T-cell (primary cell): Measurements from ENCODE around the gene EML4. TPM values are rescaled to one million over a fixed set of nuclear protein-coding genes. Genes with fewer than 3 reads are reported as not detected.

Experiments
- ATAC-seq, 4 experiments: fragments of 200-7000 bp in 3 of 4; fragments of 150-1000 bp in 1 of 4; cut with Tn5 transposase; replicated peaks in 1 of 4; 1 replicate in 3 of 4; 2 replicates in 1 of 4; pipeline ENCODE4 v1.10.0; 2021; ENCODE audit warnings: moderate library complexity in 3 of 4, mild to moderate bottlenecking in 2 of 4, moderate number of reproducible peaks in 1 of 4
- CTCF ChIA-PET, 2 donors: fragments of 300-600 bp; sonication (Branson Sonifier 250); formaldehyde crosslinking; loops; one replicate each; lab custom pipeline; 2022; ENCODE audit warnings: antibody characterized with exemption in 2 of 2; lab: Charles Lee
- POLR2A ChIA-PET, 2 donors: fragments of 300-600 bp; sonication (Branson Sonifier 250); formaldehyde crosslinking; loops; one replicate each; lab custom pipeline; 2022; ENCODE audit warnings: antibody characterized with exemption in 2 of 2; lab: Charles Lee
- DNase-seq, 35 experiments: peaks; one replicate each; pipeline versions ENCODE4 v3.0.0 to v3.0.0-alpha.2; 2013 to 2023
- H3K27ac ChIP-seq: one replicate; pipeline ENCODE4 v1.5.1; 2013; ENCODE audit warnings: low read length
- H3K27me3 ChIP-seq, 2 experiments: replicated peaks in 1 of 2; 1 replicate in 1 of 2; 2 replicates in 1 of 2; pipeline versions ENCODE4 v1.6.1 to v1.7.0; 2013; ENCODE audit warnings: low read length in 1 of 2, mixed read lengths in 1 of 2; ENCODE audit not compliant: control insufficient read depth in 2 of 2, insufficient read depth in 2 of 2; ENCODE audit errors: extremely low read depth in 1 of 2
- H3K36me3 ChIP-seq, 2 donors: 1 replicate in 1 of 2; 2 replicates in 1 of 2; pipeline versions ENCODE4 v1.6.1 to v1.7.0; 2013; ENCODE audit warnings: low read length in 1 of 2; ENCODE audit not compliant: control insufficient read depth in 2 of 2, insufficient read depth in 1 of 2; ENCODE audit errors: extremely low read depth in 1 of 2
- H3K4me1 ChIP-seq, 2 experiments: 1 replicate in 1 of 2; 2 replicates in 1 of 2; pipeline versions ENCODE4 v1.6.1 to v1.7.0; 2013; ENCODE audit warnings: low read length in 2 of 2, mixed read lengths in 1 of 2; ENCODE audit not compliant: insufficient read depth in 2 of 2, control insufficient read depth in 1 of 2; ENCODE audit errors: extremely low read depth in 1 of 2
- H3K4me3 ChIP-seq, 2 donors: 1 replicate in 1 of 2; 2 replicates in 1 of 2; pipeline versions ENCODE4 v1.5.1 to v1.7.0; 2013; ENCODE audit warnings: mild to moderate bottlenecking in 2 of 2, low read length in 1 of 2, moderate library complexity in 1 of 2; ENCODE audit not compliant: control insufficient read depth in 1 of 2; ENCODE audit errors: extremely low read depth in 1 of 2
- H3K9me3 ChIP-seq: 2 replicates; pipeline ENCODE4 v1.7.0; 2013
- H3K27ac Mint-ChIP-seq, 2 donors: one replicate each; pipeline ENCODE4 v1.8.0; 2020 to 2021; ENCODE audit warnings: mild to moderate bottlenecking in 2 of 2, mixed read lengths in 2 of 2
- H3K27me3 Mint-ChIP-seq, 2 donors: one replicate each; pipeline ENCODE4 v1.8.0; 2021 to 2022; ENCODE audit warnings: mixed read lengths in 2 of 2
- H3K36me3 Mint-ChIP-seq: one replicate; pipeline ENCODE4 v1.8.0; 2021; ENCODE audit warnings: mixed read lengths
- H3K4me1 Mint-ChIP-seq, 3 donors: one replicate each; pipeline ENCODE4 v1.8.0; 2020 to 2022; ENCODE audit warnings: mixed read lengths in 3 of 3, mild to moderate bottlenecking in 1 of 3
- H3K4me3 Mint-ChIP-seq, 3 donors: one replicate each; pipeline ENCODE4 v1.8.0; 2020 to 2022; ENCODE audit warnings: mild to moderate bottlenecking in 3 of 3, mixed read lengths in 3 of 3, moderate library complexity in 3 of 3
- H3K9me3 Mint-ChIP-seq, 3 donors: one replicate each; pipeline ENCODE4 v1.8.0; 2020 to 2022; ENCODE audit warnings: mixed read lengths in 3 of 3
- WGBS: methylation state at CpG from one replicate; pipeline ENCODE4 v1.1.5; 2013; ENCODE audit warnings: missing lambda C conversion rate; ENCODE audit not compliant: insufficient coverage; 5-methylcytosine and 5-hydroxymethylcytosine counted together
- total RNA-seq, 35 experiments: library from RNA in 6 of 35; stranded (reverse) in 6 of 35; fragments of 120-200 nt in 1 of 35; gene quantifications; one replicate each; pipeline versions ENCODE4 v1.2.1 to v1.2.4 and lab custom pipeline; 2013 to 2026

EML4 gene
- total RNA-seq, 5 donors from 2014 or later (not counting 1 experiment from before 2014, with no cell fraction given) = 101 to 223 (median 123) TPM

- Histone ChIP-seq H3K36me3 (peaks cover 11 to 70% of the 10 kb centered on the region in 2 donors), H3K27me3 (no peaks in the 10 kb centered on the region), H3K9me3 (no peaks in the 10 kb centered on the region), H3K4me1 (peaks cover 0 to 4% of the 10 kb centered on the region in 2 experiments), H3K27ac (no peak overlapping the region), H3K4me3 (no peak overlapping the region)
- H3K27me3 Mint-ChIP-seq = no peaks in the 10 kb centered on the region
- peak overlapping the region; percentile 46 to 79 for H3K27ac Mint-ChIP-seq
- peaks cover 17 to 26% (median 20%) of the 10 kb centered on the region in 3 donors for H3K4me1 Mint-ChIP-seq
- CTCF ChIA-PET = interaction anchor here in 1 of 2 donors (0.6 kb wide), 1 partner anchor 1523 kb away, joined by 4 read pairs; no protein-coding TSS in a partner anchor
- no peak overlapping the region for H3K4me3 Mint-ChIP-seq
- DNase-seq = no peak
- WGBS = 93% methylated on average over 4 of the region's 4 CpGs
- POLR2A ChIA-PET = no interaction called here
- H3K9me3 Mint-ChIP-seq = no peaks in the 10 kb centered on the region
- peaks cover 51% of the 10 kb centered on the region for H3K36me3 Mint-ChIP-seq
- ATAC-seq = no peak
Observed at GRCh38 chr2:42324244-42324643, 155.1 kb downstream of the EML4 start.

- Mint-ChIP-seq H3K9me3 (no peaks in the 10 kb centered on the region), H3K27me3 (no peaks in the 10 kb centered on the region), H3K4me1 (peaks cover 17 to 26% (median 20%) of the 10 kb centered on the region in 3 donors), H3K36me3 (peaks cover 56% of the 10 kb centered on the region), H3K4me3 (no peak overlapping the region), H3K27ac (peak overlapping the region; percentile 53 to 79)
- POLR2A ChIA-PET = no interaction called here
- Histone ChIP-seq H3K27me3 (no peaks in the 10 kb centered on the region), H3K27ac (no peak overlapping the region), H3K36me3 (peaks cover 16 to 71% of the 10 kb centered on the region in 2 donors), H3K4me3 (no peak overlapping the region), H3K4me1 (peaks cover 0 to 4% of the 10 kb centered on the region in 2 experiments), H3K9me3 (no peaks in the 10 kb centered on the region)
- ATAC-seq (no peak), DNase-seq (no peak)
- CTCF ChIA-PET = no interaction called here
- WGBS = 100% methylated on average over 1 of the region's 2 CpGs
Observed at GRCh38 chr2:42324949-42325348, 155.8 kb downstream of the EML4 start.

- POLR2A ChIA-PET = interaction anchor here in 1 of 2 donors (1.0 kb wide), 1 partner anchor 35 kb away, joined by 3 read pairs; no protein-coding TSS in a partner anchor
- DNase-seq = no peak
- H3K27me3 Mint-ChIP-seq = no peaks in the 10 kb centered on the region
- H3K9me3 Mint-ChIP-seq = no peaks in the 10 kb centered on the region
- Histone ChIP-seq H3K4me1 (peaks cover 0 to 4% of the 10 kb centered on the region in 2 experiments), H3K27ac (no peak overlapping the region), H3K27me3 (no peaks in the 10 kb centered on the region), H3K36me3 (peaks cover 19 to 71% of the 10 kb centered on the region in 2 donors), H3K9me3 (no peaks in the 10 kb centered on the region), H3K4me3 (no peak overlapping the region)
- ATAC-seq = no peak
- peaks cover 57% of the 10 kb centered on the region for H3K36me3 Mint-ChIP-seq
- peaks cover 16 to 23% (median 19%) of the 10 kb centered on the region in 3 donors for H3K4me1 Mint-ChIP-seq
- WGBS = no CpG with 5 or more reads among the region's 1 CpG
- peak overlapping the region; percentile 46 to 61 for H3K27ac Mint-ChIP-seq
- no peak overlapping the region for H3K4me3 Mint-ChIP-seq
- CTCF ChIA-PET = interaction anchor here (0.6 to 1.0 kb wide), 2 partner anchors 470 to 484 kb away, joined by 3 read pairs; no protein-coding TSS in a partner anchor
Observed at GRCh38 chr2:42325609-42326008, 156.5 kb downstream of the EML4 start.

GRCh38 chr2:42327125-42327524 is 158.0 kb downstream of the EML4 start:
- Histone ChIP-seq H3K4me1 (no peaks in the 10 kb centered on the region), H3K36me3 (peaks cover 19 to 77% of the 10 kb centered on the region in 2 donors), H3K9me3 (no peaks in the 10 kb centered on the region), H3K4me3 (no peak overlapping the region), H3K27ac (no peak overlapping the region), H3K27me3 (no peaks in the 10 kb centered on the region)
- no CpG with 5 or more reads among the region's 4 CpGs for WGBS
- H3K27me3 Mint-ChIP-seq = no peaks in the 10 kb centered on the region
- ChIA-PET CTCF (interaction anchor here (0.6 to 2.8 kb wide), 3 partner anchors 232 to 952 kb away, joined by 4 to 32 read pairs (median 6); no protein-coding TSS in a partner anchor), POLR2A (no interaction called here)
- H3K4me1 Mint-ChIP-seq = peaks cover 6 to 12% (median 7%) of the 10 kb centered on the region in 3 donors
- H3K36me3 Mint-ChIP-seq = peaks cover 56% of the 10 kb centered on the region
- peak overlapping the region; percentile 49 to 50 for H3K27ac Mint-ChIP-seq
- no peaks in the 10 kb centered on the region for H3K9me3 Mint-ChIP-seq
- ATAC-seq = no peak
- H3K4me3 Mint-ChIP-seq = no peak overlapping the region
- no peak for DNase-seq

- H3K4me1 Mint-ChIP-seq = peaks cover 2 to 6% (median 5%) of the 10 kb centered on the region in 3 donors
- H3K27ac Mint-ChIP-seq = peak overlapping the region; percentile 51 to 79
- H3K4me3 ChIP-seq = no peak overlapping the region
- POLR2A ChIA-PET = no interaction called here
- no peaks in the 10 kb centered on the region for H3K9me3 ChIP-seq
- H3K36me3 Mint-ChIP-seq = peaks cover 56% of the 10 kb centered on the region
- peak in 1 of 35 experiments; percentile 51 for DNase-seq
- H3K27me3 Mint-ChIP-seq = no peaks in the 10 kb centered on the region
- H3K36me3 ChIP-seq = peaks cover 19 to 81% of the 10 kb centered on the region in 2 donors
- no peak overlapping the region for H3K4me3 Mint-ChIP-seq
- H3K27me3 ChIP-seq = no peaks in the 10 kb centered on the region
- CTCF ChIA-PET = interaction anchor here (0.6 to 2.8 kb wide), 27 partner anchors 8 to 1716 kb away, joined by 3 to 32 read pairs (median 3); no protein-coding TSS in a partner anchor
- no peaks in the 10 kb centered on the region for H3K9me3 Mint-ChIP-seq
- ATAC-seq = peak in 2 of 4 experiments; percentile 40 to 42
- no CpG with 5 or more reads among the region's 3 CpGs for WGBS
- H3K4me1 ChIP-seq = no peaks in the 10 kb centered on the region
- peak overlapping the region; percentile 9 for H3K27ac ChIP-seq
Observed at GRCh38 chr2:42328148-42328833, 159.1 kb downstream of the EML4 start.

- peaks cover 2 to 6% (median 5%) of the 10 kb centered on the region in 3 donors for H3K4me1 Mint-ChIP-seq
- H3K4me3 Mint-ChIP-seq = no peak overlapping the region
- Histone ChIP-seq H3K9me3 (no peaks in the 10 kb centered on the region), H3K27ac (no peak overlapping the region), H3K4me1 (no peaks in the 10 kb centered on the region), H3K36me3 (peaks cover 19 to 84% of the 10 kb centered on the region in 2 donors), H3K27me3 (no peaks in the 10 kb centered on the region), H3K4me3 (no peak overlapping the region)
- POLR2A ChIA-PET = interaction anchor here in 1 of 2 donors (0.8 kb wide), 1 partner anchor 30 kb away, joined by 3 read pairs; no protein-coding TSS in a partner anchor
- H3K36me3 Mint-ChIP-seq = peaks cover 63% of the 10 kb centered on the region
- no peaks in the 10 kb centered on the region for H3K9me3 Mint-ChIP-seq
- no CpG with 5 or more reads among the region's 6 CpGs for whole genome bisulfite sequencing
- ATAC-seq (no peak), DNase-seq (no peak)
- no peak overlapping the region for H3K27ac Mint-ChIP-seq
- no peaks in the 10 kb centered on the region for H3K27me3 Mint-ChIP-seq
- CTCF ChIA-PET = interaction anchor here (0.6 to 2.8 kb wide), 25 partner anchors 9 to 1716 kb away, joined by 3 to 32 read pairs (median 3); no protein-coding TSS in a partner anchor
Observed at GRCh38 chr2:42328923-42329322, 159.8 kb downstream of the EML4 start.
